NCI-H1092 (cell line): ENCODE measurements around the gene ZNF700.
A peak's percentile ranks its signal among the peaks of the same experiment; 100 is the strongest.
"Not testable (repeated sequence)": the region's sequence is repeated elsewhere in the genome, so short reads cannot be mapped to it uniquely, and the experiment has no call there.

Source experiments
- DNase-seq: peaks from one replicate; lab custom pipeline; 2025; lab: John Stamatoyannopoulos, UW

The ZNF700 gene

GRCh38 chr19:11924886-11925650 is at the start of gene ZNF700:
Gene ZNF700, plus strand, starts transcription at chr19:11925107. Its CDS starts 104 bp downstream, at chr19:11925211.
- DNase-seq: peak; percentile 94

GRCh38 chr19:11879687-11880266 is 45.1 kb upstream of the ZNF700 start:
- not testable (repeated sequence) for DNase-seq

GRCh38 chr19:11880598-11880997 is 44.3 kb upstream of the ZNF700 start:
- no peak for DNase-seq

GRCh38 chr19:11881151-11881800 is 43.6 kb upstream of the ZNF700 start:
- peak; percentile 45 for DNase-seq

- DNase-seq: no peak
Measured at GRCh38 chr19:11882606-11883005, 42.3 kb upstream of the ZNF700 start.

GRCh38 chr19:11887234-11887610 is 37.7 kb upstream of the ZNF700 start:
- no peak for DNase-seq

- peak; percentile 33 for DNase-seq
Measured at GRCh38 chr19:11887611-11888531, 37.0 kb upstream of the ZNF700 start, which contains the start of gene ZNF69. Gene ZNF69, plus strand, starts transcription at chr19:11887782. Its CDS starts 142 bp downstream, at chr19:11887924.

GRCh38 chr19:11889901-11890300 is 35.0 kb upstream of the ZNF700 start:
- not testable (repeated sequence) for DNase-seq

GRCh38 chr19:11890634-11891033 is 34.3 kb upstream of the ZNF700 start:
- no peak for DNase-seq

- DNase-seq: no peak
Measured at GRCh38 chr19:11894851-11895250, 30.1 kb upstream of the ZNF700 start.

- DNase-seq: no peak
Measured at GRCh38 chr19:11902228-11902627, 22.7 kb upstream of the ZNF700 start.

GRCh38 chr19:11905928-11906327 is 19.0 kb upstream of the ZNF700 start:
- no peak for DNase-seq

GRCh38 chr19:11911937-11912336 is 13.0 kb upstream of the ZNF700 start:
- not testable (repeated sequence) for DNase-seq

GRCh38 chr19:11914417-11915051 is 10.4 kb upstream of the ZNF700 start:
- DNase-seq: not testable (repeated sequence)

- DNase-seq: no peak
Measured at GRCh38 chr19:11921852-11922495, 2.9 kb upstream of the ZNF700 start.

GRCh38 chr19:11925651-11926187 is 812 bp downstream of the ZNF700 start:
- DNase-seq: not testable (repeated sequence)

GRCh38 chr19:11927227-11927626 is 2.3 kb downstream of the ZNF700 start:
- DNase-seq: no peak

- DNase-seq: no peak
Measured at GRCh38 chr19:11931051-11931450, 6.1 kb downstream of the ZNF700 start.

GRCh38 chr19:11931513-11931912 is 6.6 kb downstream of the ZNF700 start:
- DNase-seq: no peak

GRCh38 chr19:11935829-11936228 is 10.9 kb downstream of the ZNF700 start:
- DNase-seq: not testable (repeated sequence)

GRCh38 chr19:11938383-11938782 is 13.5 kb downstream of the ZNF700 start:
- DNase-seq: not testable (repeated sequence)
